Activated CD4-positive, alpha-beta T cell treated with anti-CD3 and anti-CD28 coated beads, Interleukin-2, amount 10 ng/mL, durations not matched to agents 7 days and 5 days (primary cell): ENCODE data around the gene MATK. TPM values are rescaled to one million over a fixed set of nuclear protein-coding genes. Genes with fewer than 3 reads are reported as not detected.
A peak's percentile ranks its signal among the peaks of the same experiment; 100 is the strongest.

ENCODE experiments used
- CTCF ChIA-PET: fragments of 350-600 bp; sonication (Branson Sonifier 250); formaldehyde crosslinking; loops from one replicate; lab custom pipeline; 2021; ENCODE audit warnings: antibody characterized with exemption; lab: Charles Lee
- POLR2A ChIA-PET: fragments of 350-600 bp; sonication (Branson Sonifier 250); formaldehyde crosslinking; loops from one replicate; lab custom pipeline; 2021; ENCODE audit warnings: antibody characterized with exemption; lab: Charles Lee
- DNase-seq: peaks from one replicate; pipeline ENCODE4 v3.0.0-alpha.2; 2020
- H3K27ac Mint-ChIP-seq: one replicate; pipeline ENCODE4 v1.8.0; 2021; ENCODE audit warnings: mild to moderate bottlenecking, moderate library complexity, mixed read lengths
- H3K27me3 Mint-ChIP-seq: one replicate; pipeline ENCODE4 v1.8.0; 2021; ENCODE audit warnings: mixed read lengths
- H3K36me3 Mint-ChIP-seq: one replicate; pipeline ENCODE4 v1.8.0; 2021; ENCODE audit warnings: low read depth, mixed read lengths
- H3K4me1 Mint-ChIP-seq: one replicate; pipeline ENCODE4 v1.8.0; 2021; ENCODE audit warnings: mixed read lengths
- H3K4me3 Mint-ChIP-seq: one replicate; pipeline ENCODE4 v1.8.0; 2021; ENCODE audit warnings: mild to moderate bottlenecking, moderate library complexity, mixed read lengths
- H3K9me3 Mint-ChIP-seq: one replicate; pipeline ENCODE4 v1.8.0; 2021; ENCODE audit warnings: mixed read lengths
- total RNA-seq, 2 experiments: library from RNA; stranded (reverse); gene quantifications; one replicate each; pipeline ENCODE4 v1.2.3, GENCODE V29; 2021

MATK gene, protein sequence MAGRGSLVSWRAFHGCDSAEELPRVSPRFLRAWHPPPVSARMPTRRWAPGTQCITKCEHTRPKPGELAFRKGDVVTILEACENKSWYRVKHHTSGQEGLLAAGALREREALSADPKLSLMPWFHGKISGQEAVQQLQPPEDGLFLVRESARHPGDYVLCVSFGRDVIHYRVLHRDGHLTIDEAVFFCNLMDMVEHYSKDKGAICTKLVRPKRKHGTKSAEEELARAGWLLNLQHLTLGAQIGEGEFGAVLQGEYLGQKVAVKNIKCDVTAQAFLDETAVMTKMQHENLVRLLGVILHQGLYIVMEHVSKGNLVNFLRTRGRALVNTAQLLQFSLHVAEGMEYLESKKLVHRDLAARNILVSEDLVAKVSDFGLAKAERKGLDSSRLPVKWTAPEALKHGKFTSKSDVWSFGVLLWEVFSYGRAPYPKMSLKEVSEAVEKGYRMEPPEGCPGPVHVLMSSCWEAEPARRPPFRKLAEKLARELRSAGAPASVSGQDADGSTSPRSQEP
- 10 to 100 TPM; 14.8 to 18.3 TPM for total RNA-seq

DNA sequence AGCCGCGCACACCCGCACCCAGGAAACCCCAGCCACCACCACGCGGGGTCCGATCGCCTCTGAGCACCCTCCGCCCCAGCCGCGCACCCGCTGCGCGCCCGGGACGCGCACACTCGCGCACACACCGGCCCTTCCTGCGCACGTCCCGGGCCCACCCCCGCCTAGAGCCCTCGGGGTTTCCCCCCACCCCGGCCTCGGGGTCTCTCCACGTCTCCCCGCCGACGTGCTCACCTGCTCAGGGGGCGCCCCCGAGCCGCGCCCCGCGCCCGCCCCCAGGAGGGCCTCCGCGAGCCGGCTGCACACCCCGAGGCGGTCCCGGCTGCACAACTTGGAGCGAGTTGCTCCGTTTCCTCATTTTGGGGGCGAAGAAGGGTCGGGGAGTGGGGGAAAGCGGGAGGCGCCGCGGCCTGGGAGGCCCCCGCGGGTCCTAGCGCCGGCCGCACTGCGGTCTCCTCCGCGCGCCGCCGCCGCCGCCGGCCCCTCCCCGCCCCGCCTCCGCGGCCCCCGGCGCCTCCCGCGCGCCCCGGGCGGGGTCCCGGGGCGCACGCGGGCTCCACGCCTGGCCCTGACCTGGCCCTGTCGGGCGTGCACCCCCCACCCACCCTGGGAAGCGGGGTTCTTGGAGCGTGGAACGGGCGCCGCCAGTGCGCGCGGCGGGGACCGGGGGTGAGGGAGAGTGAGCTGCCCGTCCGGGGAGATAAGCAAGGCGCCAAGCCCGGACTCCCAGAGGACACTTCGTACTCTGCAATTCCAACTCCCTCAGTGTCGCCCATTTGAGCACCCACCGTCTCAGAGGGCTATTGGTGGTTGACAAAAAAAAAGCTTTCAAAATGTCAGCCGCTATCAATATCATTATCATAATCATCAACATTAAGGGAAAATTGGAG, at the start of gene MATK:
Gene MATK (minus strand): TSS at position 444 of the 887 bp plus-strand sequence. CDS start 1,246 bp downstream, outside the sequence.
- Mint-ChIP-seq H3K27me3 (peaks cover 5% of the 10 kb centered on the region), H3K4me3 (peak within 1 kb of the TSS; percentile 73), H3K4me1 (peaks cover 17% of the 10 kb centered on the region), H3K9me3 (peaks cover 17% of the 10 kb centered on the region), H3K36me3 (peaks cover 20% of the 10 kb centered on the region), H3K27ac (peak within 1 kb of the TSS; percentile 46)
- ChIA-PET CTCF (interaction anchor here (1.0 kb wide), 1 partner anchor 23 kb away, joined by 3 read pairs; the partner anchor contains the start of gene MRPL54), POLR2A (no interaction called here)
- DNase-seq = no peak

DNA sequence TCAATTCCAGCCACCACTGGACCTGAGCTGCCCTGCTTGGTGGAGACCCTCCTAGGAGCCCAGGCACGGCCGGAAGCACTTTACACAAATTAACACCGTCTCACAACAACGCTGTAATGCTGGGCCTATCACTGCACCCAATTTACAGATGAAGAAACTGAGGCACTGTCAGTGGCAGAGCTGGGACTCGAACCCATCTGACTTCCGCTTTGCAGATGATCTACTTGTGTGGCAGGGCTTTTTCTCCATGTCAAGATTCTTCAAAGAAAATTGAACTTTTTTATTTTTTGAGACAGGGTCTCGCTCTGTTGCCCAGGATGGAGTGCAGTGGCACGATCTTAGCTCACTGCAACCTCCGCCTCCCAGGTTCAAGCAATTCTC, 48.9 kb upstream of the MATK start:
- H3K4me3 Mint-ChIP-seq = no peak overlapping the region
- peaks cover 17% of the 10 kb centered on the region for H3K9me3 Mint-ChIP-seq
- peaks cover 1% of the 10 kb centered on the region for H3K36me3 Mint-ChIP-seq
- H3K27me3 Mint-ChIP-seq = no peaks in the 10 kb centered on the region
- CTCF ChIA-PET = no interaction called here
- no peak for DNase-seq
- no peak overlapping the region for H3K27ac Mint-ChIP-seq
- no peaks in the 10 kb centered on the region for H3K4me1 Mint-ChIP-seq
- POLR2A ChIA-PET = no interaction called here

DNA sequence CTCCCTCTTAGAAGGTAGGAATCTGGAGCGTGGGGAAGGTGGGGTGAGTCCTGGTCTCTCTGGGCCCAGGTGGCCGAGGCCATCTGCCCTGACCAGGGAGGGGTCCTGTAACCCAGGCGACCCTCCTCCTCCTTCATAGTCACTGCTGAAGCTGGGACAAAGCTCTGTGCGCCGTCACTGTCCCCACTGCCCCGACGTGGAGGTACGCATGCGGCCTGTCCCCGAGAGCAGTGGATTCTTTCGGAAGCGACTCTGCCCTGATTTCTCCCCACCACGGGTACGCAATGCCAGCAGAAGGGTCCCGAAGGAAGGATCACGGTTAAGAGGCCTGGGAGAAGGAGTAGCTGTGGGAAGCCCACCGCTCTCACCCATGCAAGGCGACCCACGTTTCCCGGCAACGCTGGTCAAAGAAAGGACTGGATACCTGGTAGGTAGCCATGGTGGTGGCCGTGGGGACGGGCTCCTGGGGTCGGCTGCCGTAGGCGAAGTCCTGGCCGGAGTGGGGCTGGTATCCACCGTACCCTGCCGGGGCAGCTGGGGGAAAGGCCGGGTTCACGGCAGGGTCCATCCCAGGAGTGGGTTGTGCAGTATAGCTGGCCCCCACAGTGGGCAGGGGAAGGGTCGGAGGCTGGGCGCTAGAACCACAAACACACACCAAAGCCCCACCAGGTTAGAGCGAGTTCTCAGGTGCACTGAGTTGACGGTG, 48.3 kb upstream of the MATK start:
- Mint-ChIP-seq H3K36me3 (peaks cover 1% of the 10 kb centered on the region), H3K4me3 (no peak overlapping the region), H3K9me3 (peaks cover 17% of the 10 kb centered on the region), H3K27me3 (no peaks in the 10 kb centered on the region), H3K4me1 (no peaks in the 10 kb centered on the region), H3K27ac (no peak overlapping the region)
- ChIA-PET CTCF (interaction anchor here (0.5 to 1.3 kb wide), 2 partner anchors 21 to 73 kb away, joined by 3 to 4 read pairs; no protein-coding TSS in a partner anchor), POLR2A (no interaction called here)
- DNase-seq = no peak

DNA sequence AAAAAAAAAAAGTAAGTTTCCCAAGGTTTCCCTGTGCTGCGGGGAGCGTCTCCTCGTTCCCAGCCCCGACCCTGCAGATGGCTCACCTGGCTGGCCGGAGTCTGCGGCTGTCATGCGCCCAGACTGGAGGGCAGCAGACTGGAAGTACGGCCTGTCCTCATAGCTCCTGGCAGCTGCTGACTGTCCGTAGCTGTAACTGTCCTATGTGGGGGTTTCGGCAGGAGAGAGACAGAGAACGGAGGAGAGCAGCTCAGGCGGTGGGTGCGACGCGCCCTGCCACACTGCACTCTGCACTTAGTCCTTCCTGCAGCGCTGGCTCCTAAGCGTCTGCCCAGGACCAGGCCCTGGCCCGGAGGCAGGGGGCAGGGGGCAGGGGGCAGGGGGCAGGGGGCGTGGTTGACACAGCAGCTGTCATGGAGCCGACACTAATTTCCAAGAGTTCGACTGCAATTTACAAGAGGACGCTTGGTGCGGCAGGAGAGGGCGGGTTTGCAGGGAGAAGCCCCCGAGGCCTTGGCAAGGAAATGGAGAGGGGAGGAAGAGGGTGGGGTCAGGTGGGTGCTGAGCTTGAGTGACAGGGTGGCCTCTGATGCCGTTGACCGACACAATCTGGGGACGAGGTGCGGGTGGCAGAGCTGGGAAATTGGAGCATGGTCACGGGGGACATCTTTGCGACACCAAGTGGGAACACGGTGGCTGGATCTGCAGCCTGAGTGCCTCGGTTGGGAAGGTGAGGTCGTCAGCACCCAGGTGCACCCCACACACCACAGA, 47.6 kb upstream of the MATK start:
- Mint-ChIP-seq H3K27ac (no peak overlapping the region), H3K4me1 (no peaks in the 10 kb centered on the region), H3K4me3 (no peak overlapping the region), H3K36me3 (peaks cover 1% of the 10 kb centered on the region), H3K9me3 (peaks cover 17% of the 10 kb centered on the region), H3K27me3 (no peaks in the 10 kb centered on the region)
- ChIA-PET CTCF (interaction anchor here (1.3 to 1.6 kb wide), 2 partner anchors 12 to 20 kb away, joined by 4 read pairs; no protein-coding TSS in a partner anchor), POLR2A (interaction anchor here (0.5 kb wide), 1 partner anchor 70 kb away, joined by 3 read pairs; no protein-coding TSS in a partner anchor)
- no peak for DNase-seq

DNA sequence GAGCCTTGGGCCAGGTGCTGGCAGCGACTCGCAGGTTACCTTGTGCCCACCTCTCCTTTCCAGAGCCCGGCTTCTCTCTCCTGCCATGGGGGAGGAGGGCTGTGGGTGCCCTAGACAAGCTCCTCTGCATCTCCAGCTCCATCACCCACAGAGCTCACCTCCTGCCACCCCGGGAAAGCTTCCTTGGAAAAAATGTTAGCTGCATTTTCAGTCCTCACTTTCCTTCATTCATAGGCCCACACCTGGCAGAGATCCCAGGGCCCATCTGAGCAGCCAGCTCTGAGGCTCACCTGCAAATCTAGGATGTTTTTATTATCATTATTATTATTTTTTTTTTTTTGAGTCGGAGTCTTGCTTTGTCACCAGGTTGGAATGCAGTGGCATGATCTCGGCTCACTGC, 45.8 kb upstream of the MATK start:
- Mint-ChIP-seq H3K4me1 (no peaks in the 10 kb centered on the region), H3K4me3 (no peak overlapping the region), H3K27me3 (no peaks in the 10 kb centered on the region), H3K9me3 (peaks cover 2% of the 10 kb centered on the region), H3K27ac (no peak overlapping the region), H3K36me3 (no peaks in the 10 kb centered on the region)
- no peak for DNase-seq
- CTCF ChIA-PET = interaction anchor here (0.6 to 2.2 kb wide), 3 partner anchors 10 to 67 kb away, joined by 3 to 11 read pairs (median 4); no protein-coding TSS in a partner anchor
- POLR2A ChIA-PET = no interaction called here

DNA sequence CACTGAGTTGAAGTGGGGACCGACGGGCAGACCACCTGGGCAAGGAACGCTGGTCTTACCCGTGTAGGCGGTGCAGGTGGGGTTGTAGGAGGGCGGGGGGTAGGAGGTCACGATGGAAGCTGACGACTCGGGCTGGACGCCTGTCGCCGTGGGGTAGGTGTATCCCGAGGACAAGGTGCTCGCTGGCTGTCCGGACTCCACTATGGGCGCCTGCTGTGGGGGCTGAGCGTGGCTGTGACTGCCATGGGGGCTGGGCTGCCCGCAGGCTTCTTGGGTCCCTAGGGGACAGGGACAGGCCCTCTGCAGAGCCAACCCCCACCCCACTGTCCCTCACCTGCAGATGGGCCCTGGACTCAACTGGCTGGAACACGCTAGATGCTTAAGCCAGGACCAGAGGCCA, 45.4 kb upstream of the MATK start:
- POLR2A ChIA-PET = no interaction called here
- no peaks in the 10 kb centered on the region for H3K27me3 Mint-ChIP-seq
- no peaks in the 10 kb centered on the region for H3K9me3 Mint-ChIP-seq
- CTCF ChIA-PET = interaction anchor here (2.2 kb wide), 1 partner anchor 10 kb away, joined by 11 read pairs; no protein-coding TSS in a partner anchor
- H3K4me1 Mint-ChIP-seq = no peaks in the 10 kb centered on the region
- no peak overlapping the region for H3K27ac Mint-ChIP-seq
- DNase-seq = no peak
- no peaks in the 10 kb centered on the region for H3K36me3 Mint-ChIP-seq
- H3K4me3 Mint-ChIP-seq = no peak overlapping the region

DNA sequence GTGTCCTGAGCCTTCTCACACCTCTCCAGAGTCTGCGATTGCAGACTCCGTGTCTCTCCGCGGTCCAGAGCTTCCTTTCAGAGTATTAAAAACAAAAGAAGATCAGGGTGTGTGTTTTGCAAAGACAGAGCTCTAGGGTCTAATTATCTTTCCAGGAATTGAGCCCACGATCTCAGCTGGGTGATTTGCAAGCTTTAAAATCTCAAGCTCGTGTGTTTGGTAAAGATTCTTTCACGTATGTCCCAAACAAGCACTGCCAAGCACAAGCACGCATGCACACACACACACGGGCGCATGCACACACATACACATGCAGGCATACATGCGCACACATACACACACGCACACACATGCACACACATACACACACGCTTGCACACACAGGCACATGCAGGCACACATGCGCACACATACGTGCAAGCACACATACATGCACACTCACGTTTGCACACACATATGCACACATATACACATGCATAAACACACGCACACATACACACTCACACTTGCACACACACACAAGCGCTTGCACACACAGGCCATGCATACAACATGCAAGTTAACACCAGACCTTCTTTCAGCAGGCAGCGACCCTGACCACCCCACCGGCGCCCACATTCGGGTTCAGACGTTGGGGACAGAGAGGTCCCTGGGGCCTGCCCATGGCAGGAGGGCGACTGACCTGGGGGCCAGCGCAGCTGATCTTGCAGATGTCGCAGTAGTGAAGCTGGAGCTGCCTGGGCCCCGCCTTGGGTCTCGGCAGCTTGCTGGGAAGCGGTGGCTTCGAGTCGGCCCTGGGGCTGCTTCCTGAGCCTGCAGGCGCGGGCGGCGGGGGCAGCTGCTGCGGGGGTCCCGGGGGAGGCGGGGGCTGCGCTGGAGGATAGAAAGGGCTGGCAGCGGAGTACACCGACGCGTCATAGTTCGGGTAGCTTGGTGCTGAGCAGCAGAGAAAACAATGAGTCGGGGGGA, 44.7 kb upstream of the MATK start:
- no peak overlapping the region for H3K4me3 Mint-ChIP-seq
- H3K4me1 Mint-ChIP-seq = no peaks in the 10 kb centered on the region
- no peak overlapping the region for H3K27ac Mint-ChIP-seq
- H3K27me3 Mint-ChIP-seq = no peaks in the 10 kb centered on the region
- CTCF ChIA-PET = interaction anchor here (1.2 to 2.2 kb wide), 3 partner anchors 9 to 40 kb away, joined by 4 to 11 read pairs (median 4); no protein-coding TSS in a partner anchor
- DNase-seq = no peak
- no peaks in the 10 kb centered on the region for H3K36me3 Mint-ChIP-seq
- no peaks in the 10 kb centered on the region for H3K9me3 Mint-ChIP-seq
- POLR2A ChIA-PET = no interaction called here

DNA sequence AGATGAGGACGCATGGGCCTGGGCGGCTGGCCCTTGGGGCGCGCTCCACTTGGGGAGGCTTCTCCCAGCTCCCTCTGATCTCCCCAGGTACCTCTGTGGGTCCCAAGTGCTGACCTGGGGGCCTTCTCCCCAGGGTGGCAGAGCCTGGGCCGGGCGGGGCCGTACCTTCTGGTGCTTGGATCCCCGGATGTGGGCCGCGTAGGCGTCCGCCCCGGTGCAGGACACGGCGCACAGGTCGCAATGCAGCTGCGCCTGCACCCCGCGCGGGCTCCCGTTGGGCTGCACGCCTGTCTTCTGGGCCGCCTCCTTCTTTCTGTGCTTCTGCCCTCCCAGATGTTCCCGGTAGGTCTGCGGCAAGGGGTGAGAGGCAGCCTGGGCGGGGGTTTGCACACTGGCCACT, 41.1 kb upstream of the MATK start:
- Mint-ChIP-seq H3K27ac (no peak overlapping the region), H3K36me3 (no peaks in the 10 kb centered on the region), H3K4me1 (no peaks in the 10 kb centered on the region), H3K9me3 (no peaks in the 10 kb centered on the region), H3K4me3 (no peak overlapping the region), H3K27me3 (no peaks in the 10 kb centered on the region)
- ChIA-PET POLR2A (no interaction called here), CTCF (interaction anchor here (0.7 kb wide), 1 partner anchor 142 kb away, joined by 3 read pairs; no protein-coding TSS in a partner anchor)
- no peak for DNase-seq

DNA sequence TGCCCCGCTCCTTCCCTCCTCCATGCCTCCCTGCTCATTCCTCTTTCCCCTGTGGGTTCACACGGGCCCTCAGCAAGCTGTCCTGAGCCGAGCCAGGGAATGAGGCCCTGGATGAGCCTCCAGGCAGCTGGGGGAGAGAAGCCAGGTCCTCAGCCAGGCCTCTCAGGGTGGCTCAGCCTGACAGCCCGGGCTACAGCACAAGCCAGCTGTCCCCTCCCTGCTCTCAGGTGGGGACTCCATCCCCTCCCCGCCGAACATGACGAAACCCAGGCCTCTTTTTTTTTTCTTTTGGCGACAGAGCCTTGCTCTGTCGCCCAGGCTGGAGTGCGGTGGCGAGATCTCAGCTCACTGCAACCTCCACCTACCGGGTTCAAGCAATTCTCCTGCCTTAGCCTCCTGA, 40.0 kb upstream of the MATK start:
- ChIA-PET POLR2A (no interaction called here), CTCF (interaction anchor here (0.7 kb wide), 2 partner anchors 18 to 78 kb away, joined by 3 read pairs; no protein-coding TSS in a partner anchor)
- Mint-ChIP-seq H3K4me3 (no peak overlapping the region), H3K36me3 (no peaks in the 10 kb centered on the region), H3K9me3 (no peaks in the 10 kb centered on the region), H3K27ac (no peak overlapping the region), H3K27me3 (no peaks in the 10 kb centered on the region), H3K4me1 (peaks cover 6% of the 10 kb centered on the region)
- DNase-seq = no peak

DNA sequence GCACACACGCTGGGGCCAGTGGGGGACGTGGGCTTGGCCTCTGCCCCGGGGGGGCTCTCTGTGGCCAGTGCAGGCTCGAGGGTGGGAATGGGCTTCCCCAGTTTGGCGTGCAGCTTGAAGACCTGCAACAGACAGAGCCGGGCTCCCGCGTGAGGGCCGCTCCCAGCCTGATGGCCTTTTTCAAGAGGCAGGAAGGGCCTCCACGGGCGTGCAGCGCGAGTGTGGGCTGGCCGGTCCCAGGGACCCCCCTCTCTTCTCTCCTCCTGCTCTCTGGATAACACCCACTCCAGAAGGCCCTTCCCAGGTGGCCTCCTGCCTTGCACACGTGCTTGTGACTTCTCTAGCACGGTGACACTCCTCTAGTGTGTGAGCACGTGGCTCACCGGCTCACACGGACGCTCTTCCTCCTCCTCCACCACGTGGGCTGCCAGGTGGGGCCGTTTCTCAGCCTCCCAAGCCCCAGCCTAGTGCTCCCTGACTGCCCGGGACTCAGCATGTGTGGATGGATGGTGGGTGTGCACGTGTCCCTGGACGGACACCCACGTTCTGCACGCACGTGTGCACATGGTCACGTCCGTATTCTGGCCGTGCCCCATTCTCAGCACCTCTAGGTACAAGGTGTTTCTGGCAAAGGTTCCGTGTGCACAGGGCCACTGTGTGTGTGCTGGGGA, 39.2 kb upstream of the MATK start:
- no peaks in the 10 kb centered on the region for H3K27me3 Mint-ChIP-seq
- no peaks in the 10 kb centered on the region for H3K36me3 Mint-ChIP-seq
- DNase-seq = no peak
- no peak overlapping the region for H3K4me3 Mint-ChIP-seq
- peaks cover 6% of the 10 kb centered on the region for H3K4me1 Mint-ChIP-seq
- POLR2A ChIA-PET = no interaction called here
- CTCF ChIA-PET = interaction anchor here (0.6 kb wide), 1 partner anchor 911 kb away, joined by 3 read pairs; no protein-coding TSS in a partner anchor
- no peaks in the 10 kb centered on the region for H3K9me3 Mint-ChIP-seq
- H3K27ac Mint-ChIP-seq = peak overlapping the region; percentile 64
